ENCODE results near the gene SUPT4H1.

The SUPT4H1 gene

DNA sequence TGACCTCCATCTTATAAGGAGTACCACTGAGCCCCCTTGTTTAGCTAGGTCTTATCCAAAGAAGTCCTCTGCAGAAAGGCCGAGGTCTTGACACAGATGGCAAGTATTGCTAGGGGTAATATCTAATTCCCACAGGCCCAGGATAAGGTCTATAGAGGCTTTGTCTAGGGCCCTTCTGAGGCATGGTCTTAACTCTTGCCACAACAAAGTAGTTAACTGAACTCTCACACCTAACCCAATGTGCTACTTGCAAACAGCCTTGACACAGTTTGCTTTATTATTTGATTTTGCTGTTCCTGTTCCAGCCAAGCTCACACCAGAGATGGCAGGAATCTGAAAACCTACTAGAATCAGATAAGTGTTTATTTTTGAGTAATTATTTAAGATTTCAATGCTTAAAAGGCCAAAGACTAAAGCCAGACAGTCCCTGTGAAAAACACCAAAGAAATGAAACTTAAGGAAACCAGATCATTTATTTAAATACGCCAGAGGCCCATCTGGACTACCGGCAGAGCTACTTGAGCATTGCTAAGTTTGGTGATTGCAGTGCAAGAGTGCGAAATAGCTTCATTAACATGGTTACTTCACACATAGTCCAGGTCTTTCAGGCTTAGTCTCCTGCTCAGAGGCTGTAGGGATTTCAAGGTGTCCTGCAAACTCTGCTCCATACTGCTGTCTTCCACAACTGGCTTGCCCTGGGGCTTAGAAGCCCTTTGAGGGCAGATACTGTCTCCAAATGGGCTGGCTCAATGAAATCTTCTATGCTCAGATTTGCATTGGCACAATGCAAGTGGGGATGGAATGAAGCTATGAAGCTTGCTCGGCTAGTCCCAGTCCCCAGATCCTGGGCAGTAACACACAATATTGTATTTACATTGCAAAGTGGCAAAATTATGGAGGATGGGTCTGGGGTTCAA lies 28.5 kb upstream of the SUPT4H1 start:
- DNase-seq: no peak

- DNase-seq: no peak
Observed at GRCh38 chr17:58379511-58379824, 27.5 kb upstream of the SUPT4H1 start.

DNA sequence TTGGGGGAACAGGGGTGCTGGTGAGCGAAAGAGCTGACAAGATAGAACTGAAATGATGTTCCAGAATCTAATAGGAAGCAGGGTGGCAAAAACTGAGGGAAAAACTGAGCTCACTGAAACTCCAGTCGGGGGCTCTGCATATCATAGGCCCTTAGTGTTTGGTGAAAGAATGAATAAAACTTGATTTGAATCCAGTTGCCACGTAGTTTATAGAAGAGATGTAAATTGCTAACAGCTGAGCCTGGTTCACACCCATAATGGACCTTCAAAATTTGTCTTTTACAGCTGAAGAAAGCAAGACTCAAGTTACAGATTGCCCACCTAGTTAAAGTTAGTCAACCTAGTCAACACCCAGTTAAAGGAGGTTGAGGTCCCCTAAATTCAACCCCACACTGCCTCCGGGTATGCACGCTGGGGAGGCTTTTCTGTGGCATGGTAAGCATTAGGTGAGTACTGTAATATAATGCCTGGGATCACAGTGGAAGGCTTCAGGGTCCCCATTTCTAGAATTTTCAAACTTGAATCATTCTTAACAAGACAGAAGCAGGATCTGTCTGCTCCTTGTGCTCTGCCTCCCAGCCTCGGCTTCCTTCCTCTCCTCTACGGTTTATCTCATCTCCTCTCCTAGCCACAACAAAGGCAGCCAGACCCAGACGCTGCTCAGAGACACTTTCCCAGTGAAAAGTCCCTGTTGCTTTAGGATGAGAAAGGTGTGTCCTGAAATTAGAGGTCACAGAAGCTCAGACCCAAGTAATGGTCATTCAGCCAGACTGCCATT lies 26.9 kb upstream of the SUPT4H1 start:
- DNase-seq: no peak

- DNase-seq: no peak
Observed at GRCh38 chr17:58377661-58378060, 25.7 kb upstream of the SUPT4H1 start.

DNA sequence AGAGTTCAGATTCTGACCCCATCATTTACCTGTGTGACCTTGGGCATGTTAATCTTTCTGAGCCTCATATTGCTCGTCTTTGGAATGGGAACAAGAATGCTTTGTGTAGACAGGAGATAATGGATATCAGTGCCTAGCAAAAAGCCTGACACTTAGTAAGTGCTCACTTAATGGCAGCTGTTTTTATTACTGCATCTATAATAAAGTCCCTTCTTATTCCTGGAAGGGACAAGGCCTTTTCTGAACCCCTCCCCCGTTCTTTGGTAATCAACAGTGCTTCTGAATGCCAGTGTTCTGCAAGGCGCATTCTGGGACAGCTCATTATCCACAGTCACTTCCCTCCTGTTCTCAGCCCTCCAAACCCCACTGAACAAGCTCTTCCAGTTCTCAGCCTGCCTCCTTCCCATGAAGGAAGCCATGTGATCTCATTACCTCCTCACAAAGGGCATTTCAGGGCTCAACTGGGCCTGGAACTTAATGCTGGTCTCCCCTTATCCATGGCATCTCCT lies 25.1 kb upstream of the SUPT4H1 start:
- no peak for DNase-seq

DNA sequence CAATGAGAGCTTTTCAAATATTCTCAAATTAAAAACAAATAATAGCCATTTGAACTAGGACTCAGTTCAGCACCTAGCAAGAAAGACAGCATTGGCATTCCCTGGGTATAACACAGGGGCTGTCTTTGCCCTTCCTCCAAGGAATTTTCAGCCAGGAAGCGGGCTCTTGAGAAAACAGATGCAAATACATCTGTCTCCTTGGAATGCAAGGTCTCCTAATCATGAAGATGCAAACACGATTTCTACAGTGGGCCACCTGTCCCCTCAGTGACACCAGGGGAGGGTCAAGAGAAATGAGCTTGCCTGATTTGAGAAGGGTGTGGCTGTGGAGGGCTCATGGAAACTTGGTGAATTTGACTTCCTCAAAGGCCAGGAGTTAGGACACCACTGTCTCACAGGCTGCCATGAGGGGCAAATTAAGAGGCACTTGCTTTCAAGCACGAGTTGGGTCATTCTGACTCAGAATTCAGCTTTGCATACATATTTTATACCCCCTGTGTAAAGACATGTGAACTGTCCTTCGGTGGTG lies 24.5 kb upstream of the SUPT4H1 start:
- DNase-seq: no peak

- no peak for DNase-seq
Observed at GRCh38 chr17:58375811-58376210, 23.8 kb upstream of the SUPT4H1 start.

- no peak for DNase-seq
Observed at GRCh38 chr17:58375256-58375655, 23.3 kb upstream of the SUPT4H1 start.

DNA sequence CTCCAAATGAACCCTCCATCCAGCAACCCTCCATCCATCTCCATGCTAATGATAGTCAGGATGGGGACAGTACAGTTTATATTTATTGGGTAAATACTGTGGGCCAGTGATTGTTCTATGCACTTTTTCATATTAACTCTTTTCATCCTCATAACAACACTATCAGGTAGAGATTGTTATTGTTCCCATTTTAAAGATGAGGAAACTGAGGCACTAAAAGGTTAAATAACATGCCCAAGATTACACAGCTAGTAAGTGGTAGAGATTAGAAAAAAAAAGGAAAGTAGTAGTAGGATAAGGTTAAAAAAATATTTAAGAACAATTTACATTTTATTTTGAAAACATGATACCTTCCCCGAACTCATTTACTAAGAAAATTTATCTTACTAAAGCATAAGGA lies 21.9 kb upstream of the SUPT4H1 start:
- no peak for DNase-seq

GRCh38 chr17:58373003-58373402 lies 21.0 kb upstream of the SUPT4H1 start:
- DNase-seq: no peak

GRCh38 chr17:58371300-58371950 lies 19.4 kb upstream of the SUPT4H1 start:
- no peak for DNase-seq

GRCh38 chr17:58370716-58371115 lies 18.7 kb upstream of the SUPT4H1 start:
- no peak for DNase-seq

DNA sequence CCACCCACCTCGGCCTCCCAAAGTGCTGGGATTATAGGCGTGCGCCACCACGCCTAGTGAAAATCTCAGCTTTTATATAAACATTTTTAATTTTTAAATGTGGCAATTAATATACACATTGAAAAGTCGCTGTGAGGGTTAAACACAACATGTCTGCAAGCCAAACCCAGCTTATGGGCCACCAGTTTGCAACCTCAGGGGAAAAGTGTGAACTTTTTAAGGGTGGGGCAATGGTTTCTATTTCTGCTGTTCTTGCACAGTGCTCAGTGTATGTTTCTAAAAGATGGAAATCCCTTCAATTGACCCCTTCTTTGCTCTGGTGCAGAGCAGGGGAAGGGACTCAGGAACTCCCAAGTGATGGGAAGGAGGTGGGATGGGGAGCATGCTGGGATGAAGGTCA lies 18.3 kb upstream of the SUPT4H1 start:
- DNase-seq: no peak

- no peak for DNase-seq
Observed at GRCh38 chr17:58369214-58370031, 17.4 kb upstream of the SUPT4H1 start.

GRCh38 chr17:58368860-58369213 lies 16.8 kb upstream of the SUPT4H1 start:
- no peak for DNase-seq

GRCh38 chr17:58367461-58367860 lies 15.5 kb upstream of the SUPT4H1 start:
- DNase-seq: no peak

DNA sequence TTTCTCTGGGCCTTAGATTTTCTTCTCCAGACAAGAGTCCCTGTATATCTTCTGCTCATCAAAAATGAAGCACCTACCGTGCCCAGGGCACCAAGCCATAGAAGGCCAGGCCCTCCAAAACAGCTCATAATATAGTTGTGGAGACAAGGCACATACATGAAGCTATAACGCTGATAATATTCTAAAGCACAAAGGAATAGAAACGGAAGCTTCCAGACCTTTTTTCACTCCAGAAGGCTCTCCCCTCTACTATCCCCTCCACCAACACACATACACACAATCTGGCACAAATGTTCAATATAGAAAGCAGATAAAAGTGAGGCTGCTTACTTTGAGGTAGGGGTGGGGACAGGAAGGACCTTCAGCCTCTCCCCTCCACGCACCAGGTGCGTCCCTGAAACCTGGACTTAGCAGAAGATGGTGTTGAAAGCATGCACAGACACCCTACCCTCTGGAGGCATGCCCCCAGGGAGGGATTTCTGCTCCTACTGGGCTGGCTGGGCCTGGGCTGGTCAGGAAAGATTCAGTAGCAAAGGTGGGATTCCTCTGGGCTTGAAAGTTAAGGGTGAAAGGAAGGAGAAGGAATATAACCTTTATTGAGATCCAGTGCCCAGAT lies 14.1 kb upstream of the SUPT4H1 start:
- no peak for DNase-seq

- no peak for DNase-seq
Observed at GRCh38 chr17:58365185-58365979, 13.4 kb upstream of the SUPT4H1 start.

DNA sequence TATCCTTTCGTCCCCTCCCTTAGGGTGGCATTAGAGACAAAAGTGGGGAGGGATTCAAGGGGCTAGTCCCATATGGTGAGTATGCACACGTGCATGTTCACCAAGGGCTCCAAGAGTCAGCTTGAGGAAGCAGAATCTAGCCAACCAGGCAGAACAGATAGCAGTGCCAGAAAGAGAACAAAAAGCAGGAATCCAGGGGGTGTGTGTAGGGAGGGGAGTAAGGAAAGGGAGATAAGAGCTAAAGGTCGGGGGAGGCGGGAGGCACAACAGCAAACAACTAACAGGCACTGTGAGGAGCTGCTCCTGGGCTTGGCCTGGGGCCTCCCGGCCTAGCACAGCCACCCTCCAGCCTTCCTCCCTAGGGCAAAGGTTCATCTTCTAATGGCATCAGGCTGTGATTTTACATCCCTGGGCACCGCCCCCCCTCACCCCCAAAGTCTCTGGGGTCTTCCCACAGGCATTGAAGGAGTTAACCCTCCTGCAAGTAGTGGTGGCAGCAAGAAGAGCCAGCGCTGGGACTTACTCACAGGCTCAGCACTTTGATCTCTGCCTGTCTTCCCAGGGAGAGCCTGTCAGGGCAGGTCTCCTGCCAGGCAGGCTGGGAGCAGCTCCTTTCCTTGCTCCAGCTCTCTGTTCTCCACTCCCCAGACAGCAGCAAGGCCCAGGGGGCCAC lies 12.4 kb upstream of the SUPT4H1 start:
- DNase-seq: no peak

- DNase-seq: no peak
Observed at GRCh38 chr17:58363457-58364185, 11.6 kb upstream of the SUPT4H1 start.

Measured in activated CD4-positive, alpha-beta T cell treated with anti-CD3 and anti-CD28 coated beads for 4 hours (primary cell).